Measurements from ENCODE around the gene HLA-DMA. TPM values are rescaled to one million over a fixed set of nuclear protein-coding genes. Genes with fewer than 3 reads are reported as not detected.

The HLA-DMA gene
- total and polyA plus RNA-seq, 9 of the 15 experiments (the other 6 are each of a cell fraction or from before 2014, with no cell fraction given), result 0.13 to 0.83 (median 0.51) TPM

GRCh38 chr6:32972353-32973143 is 19.7 kb upstream of the HLA-DMA start (continued):
- TF ChIP-seq TOE1 (IDR thresholded peaks at IDR 0.05; ENCODE audit: borderline replicate concordance) (peak; percentile 67; the same call in 1 of the 2 replicates), TOE1 (CRISPR knock-in tag; IDR thresholded peaks at IDR 0.05; ENCODE audit: borderline replicate concordance, low read depth) (no peak), ZC3H11A (IDR thresholded peaks at IDR 0.05; ENCODE audit: low read depth, low read length) (no peak), ZNF212 (CRISPR knock-in tag; IDR thresholded peaks at IDR 0.05) (no peak), CCAR2 (IDR thresholded peaks at IDR 0.05; ENCODE audit: low read depth, low read length) (no peak), ZNF444 (CRISPR knock-in tag; IDR thresholded peaks at IDR 0.05) (no peak), PRDM10 (IDR thresholded peaks at IDR 0.05; ENCODE audit: partially characterized antibody) (no peak), KLF13 (tag; IDR thresholded peaks at IDR 0.05; ENCODE audit: borderline replicate concordance, low read depth) (no peak), NFXL1 (CRISPR knock-in tag; IDR thresholded peaks at IDR 0.05) (no peak), ZNF77 (CRISPR knock-in tag; IDR thresholded peaks at IDR 0.05) (no peak), RFX1 (IDR thresholded peaks at IDR 0.05) (no peak), ZNF551 (CRISPR knock-in tag; IDR thresholded peaks at IDR 0.05) (no peak), SNIP1 (IDR thresholded peaks at IDR 0.05; ENCODE audit: low read depth) (no peak), LARP7 (IDR thresholded peaks at IDR 0.05) (no peak), NFYB (IDR thresholded peaks at IDR 0.05; ENCODE audit: extremely low read depth, insufficient read length) (no peak), ZC3H8 (IDR thresholded peaks at IDR 0.05) (no peak), E2F3 (CRISPR knock-in tag; IDR thresholded peaks at IDR 0.05) (no peak), SIN3A (IDR thresholded peaks at IDR 0.05; ENCODE audit: borderline replicate concordance in 2 of 2, control insufficient read depth in 1 of 2, low read depth in 2 of 2, low read length in 2 of 2) (peak; percentile 39 to 76; a peak in 2 of 4 replicates), PBX2 (CRISPR knock-in tag; IDR thresholded peaks at IDR 0.05; ENCODE audit: low read depth) (no peak), PBX2 (tag; conservative IDR thresholded peaks at IDR 0.05; ENCODE audit: low read depth) (no peak), KHSRP (IDR thresholded peaks at IDR 0.05) (no peak)
- TF ChIP-seq, protein P1, sequence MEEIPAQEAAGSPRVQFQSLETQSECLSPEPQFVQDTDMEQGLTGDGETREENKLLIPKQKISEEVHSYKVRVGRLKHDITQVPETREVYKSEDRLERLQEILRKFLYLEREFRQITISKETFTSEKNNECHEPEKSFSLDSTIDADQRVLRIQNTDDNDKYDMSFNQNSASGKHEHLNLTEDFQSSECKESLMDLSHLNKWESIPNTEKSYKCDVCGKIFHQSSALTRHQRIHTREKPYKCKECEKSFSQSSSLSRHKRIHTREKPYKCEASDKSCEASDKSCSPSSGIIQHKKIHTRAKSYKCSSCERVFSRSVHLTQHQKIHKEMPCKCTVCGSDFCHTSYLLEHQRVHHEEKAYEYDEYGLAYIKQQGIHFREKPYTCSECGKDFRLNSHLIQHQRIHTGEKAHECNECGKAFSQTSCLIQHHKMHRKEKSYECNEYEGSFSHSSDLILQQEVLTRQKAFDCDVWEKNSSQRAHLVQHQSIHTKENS (CRISPR knock-in tag; IDR thresholded peaks at IDR 0.05), result no peak

Data from K562 (cell line).